H9 (cell line): Measurements from ENCODE around the gene PGF. TPM values are rescaled to one million over a fixed set of nuclear protein-coding genes. Genes with fewer than 3 reads are reported as not detected.
A peak's percentile ranks its signal among the peaks of the same experiment; 100 is the strongest.

ENCODE experiments used
- DNase-seq: peaks from one replicate; pipeline ENCODE4 v3.0.0-alpha.2; 2017
- H2AFZ ChIP-seq: one replicate; pipeline ENCODE4 v1.6.1; 2013; ENCODE audit warnings: mild to moderate bottlenecking, low read length, control low read depth, moderate library complexity
- H2AK5ac ChIP-seq: 2 replicates; pipeline ENCODE4 v1.6.1; 2013; ENCODE audit warnings: low read length, control low read depth, mixed read lengths; ENCODE audit not compliant: insufficient read length
- H2BK120ac ChIP-seq: one replicate; pipeline ENCODE4 v1.6.1; 2013; ENCODE audit warnings: low read depth, mild to moderate bottlenecking, low read length, control low read depth, inconsistent platforms; ENCODE audit not compliant: poor library complexity, severe bottlenecking
- H2BK12ac ChIP-seq: 2 replicates; pipeline ENCODE4 v1.6.1; 2013; ENCODE audit warnings: low read length, control low read depth, mixed read lengths, low read depth; ENCODE audit not compliant: insufficient read length
- H2BK15ac ChIP-seq: 2 replicates; pipeline ENCODE4 v1.6.1; 2013; ENCODE audit warnings: low read depth, low read length, control low read depth
- H2BK20ac ChIP-seq: one replicate; pipeline ENCODE4 v1.6.1; 2013; ENCODE audit warnings: low read depth, mild to moderate bottlenecking, low read length, control low read depth, inconsistent platforms; ENCODE audit not compliant: poor library complexity, severe bottlenecking
- H2BK5ac ChIP-seq: 2 replicates; pipeline ENCODE4 v1.6.1; 2013; ENCODE audit warnings: low read length, control low read depth, mixed read lengths; ENCODE audit not compliant: insufficient read length
- H3K14ac ChIP-seq: 2 replicates; pipeline ENCODE4 v1.6.1; 2013; ENCODE audit warnings: low read length, control low read depth; ENCODE audit not compliant: insufficient read depth
- H3K18ac ChIP-seq: 2 replicates; pipeline ENCODE4 v1.6.1; 2013; ENCODE audit warnings: low read depth, mild to moderate bottlenecking, mixed read lengths, low read length, control low read depth; ENCODE audit not compliant: insufficient read length
- H3K23ac ChIP-seq: 2 replicates; pipeline ENCODE4 v1.6.1; 2013; ENCODE audit warnings: low read length, control low read depth, mixed read lengths, low read depth; ENCODE audit not compliant: insufficient read length
- H3K23me2 ChIP-seq: 2 replicates; pipeline ENCODE4 v1.6.1; 2013; ENCODE audit warnings: low read depth, mild to moderate bottlenecking, mixed read lengths, low read length, control low read depth; ENCODE audit not compliant: insufficient read length, poor library complexity, severe bottlenecking
- H3K27ac ChIP-seq: 2 replicates; pipeline ENCODE4 v1.5.1; 2013; ENCODE audit warnings: low read length, control low read depth, mixed read lengths, low read depth; ENCODE audit not compliant: insufficient read length
- H3K27me3 ChIP-seq: 2 replicates; pipeline ENCODE4 v1.6.1; 2013; ENCODE audit warnings: low read length, control low read depth, inconsistent platforms; ENCODE audit not compliant: insufficient read depth
- H3K4ac ChIP-seq: 2 replicates; pipeline ENCODE4 v1.6.1; 2013; ENCODE audit warnings: low read depth, mild to moderate bottlenecking, control low read depth, inconsistent platforms, low read length, moderate library complexity
- H3K4me1 ChIP-seq: 2 replicates; pipeline ENCODE4 v1.6.1; 2013; ENCODE audit warnings: low read length, control low read depth, inconsistent platforms; ENCODE audit not compliant: insufficient read depth
- H3K4me2 ChIP-seq: 2 replicates; pipeline ENCODE4 v1.6.1; 2013; ENCODE audit warnings: low read length, control low read depth, mixed read lengths; ENCODE audit not compliant: insufficient read length, insufficient read depth
- H3K56ac ChIP-seq: 2 replicates; pipeline ENCODE4 v1.6.1; 2013; ENCODE audit warnings: low read depth, mild to moderate bottlenecking, mixed read lengths, low read length, control low read depth; ENCODE audit not compliant: insufficient read length
- H3K79me1 ChIP-seq: 2 replicates; pipeline ENCODE4 v1.6.1; 2013; ENCODE audit warnings: low read depth, mild to moderate bottlenecking, moderate library complexity, low read length, control low read depth, inconsistent platforms; ENCODE audit not compliant: insufficient read depth, poor library complexity, severe bottlenecking
- H3K79me2 ChIP-seq: 2 replicates; pipeline ENCODE4 v1.6.1; 2013; ENCODE audit warnings: low read length, control low read depth, inconsistent platforms; ENCODE audit not compliant: insufficient read depth
- H3K9ac ChIP-seq: 2 replicates; pipeline ENCODE4 v1.6.1; 2013; ENCODE audit warnings: low read length, control low read depth, mixed read lengths; ENCODE audit not compliant: insufficient read length; ENCODE audit errors: extremely low read depth
- H3K9me3 ChIP-seq: one replicate; pipeline ENCODE4 v1.6.1; 2013; ENCODE audit warnings: low read depth, low read length, inconsistent platforms; ENCODE audit not compliant: control insufficient read depth
- H3T11ph ChIP-seq: one replicate; pipeline ENCODE4 v1.6.1; 2013; ENCODE audit warnings: mild to moderate bottlenecking, low read length, control low read depth, inconsistent platforms
- H4K20me1 ChIP-seq: one replicate; pipeline ENCODE4 v1.6.1; 2013; ENCODE audit not compliant: control insufficient read depth, insufficient read length, insufficient read depth
- H4K5ac ChIP-seq: 2 replicates; pipeline ENCODE4 v1.6.1; 2013; ENCODE audit warnings: low read depth, mild to moderate bottlenecking, mixed read lengths, low read length, control low read depth; ENCODE audit not compliant: insufficient read length
- H4K8ac ChIP-seq: replicated peaks from 2 replicates; pipeline ENCODE4 v1.6.1; 2013; ENCODE audit warnings: low read length, control low read depth, mixed read lengths, low read depth; ENCODE audit not compliant: insufficient read length
- H4K91ac ChIP-seq: 2 replicates; pipeline ENCODE4 v1.6.1; 2013; ENCODE audit warnings: low read depth, mild to moderate bottlenecking, moderate library complexity, mixed read lengths, low read length, control low read depth; ENCODE audit not compliant: insufficient read length
- H3K27ac Mint-ChIP-seq, 3 experiments: 2 replicates in 2 of 3; 3 replicates in 1 of 3; pipeline ENCODE4 v1.8.0; 2020 to 2021; ENCODE audit warnings: mixed read lengths in 3 of 3, mild to moderate bottlenecking in 1 of 3, moderate library complexity in 1 of 3
- H3K27me3 Mint-ChIP-seq: 2 replicates; pipeline ENCODE4 v1.8.0; 2021; ENCODE audit warnings: low read depth, mild to moderate bottlenecking, moderate library complexity, mixed read lengths
- H3K36me3 Mint-ChIP-seq, 3 experiments: 2 replicates in 2 of 3; 3 replicates in 1 of 3; pipeline ENCODE4 v1.8.0; 2020 to 2021; ENCODE audit warnings: low read depth in 3 of 3, mixed read lengths in 3 of 3; ENCODE audit not compliant: insufficient read depth in 1 of 3
- H3K4me1 Mint-ChIP-seq, 2 experiments: 2 replicates each; pipeline ENCODE4 v1.8.0; 2020; ENCODE audit warnings: mixed read lengths in 2 of 2
- H3K4me3 Mint-ChIP-seq, 2 experiments: 2 replicates in 1 of 2; 3 replicates in 1 of 2; pipeline ENCODE4 v1.8.0; 2020 to 2021; ENCODE audit warnings: mild to moderate bottlenecking in 2 of 2, mixed read lengths in 2 of 2, moderate library complexity in 1 of 2
- H3K9me3 Mint-ChIP-seq, 2 experiments: 2 replicates in 1 of 2; 3 replicates in 1 of 2; pipeline ENCODE4 v1.8.0; 2020; ENCODE audit warnings: mild to moderate bottlenecking in 2 of 2, mixed read lengths in 2 of 2, moderate library complexity in 1 of 2
- WGBS: extraction: QIAGEN DNeasy Blood & Tissue Kit; methylation state at CpG from one replicate; pipeline ENCODE4 v1.1.7; 2013; ENCODE audit warnings: missing lambda C conversion rate, low lambda C conversion rate, mixed read lengths; ENCODE audit not compliant: insufficient read length; ENCODE audit errors: extremely low coverage; 5-methylcytosine and 5-hydroxymethylcytosine counted together
- long read RNA-seq: library from polyadenylated mRNA; unstranded; transcript quantifications from one replicate; pipeline ENCODE4 v2.0.0, GENCODE V29; 2020
- total RNA-seq: library from RNA; stranded (reverse); gene quantifications from 2 replicates; pipeline ENCODE4 v1.2.1, GENCODE V29; 2021
- TF ChIP-seq, protein P1 (sequence below): fragments of 200-600 bp; sonication (generic); conservative IDR thresholded peaks from 3 replicates; pipeline ENCODE4 v1.8.0; 2021; ENCODE audit warnings: antibody characterized with exemption, mild to moderate bottlenecking

PGF gene
- 2.3 and 2.8 TPM in 2 replicates for total RNA-seq
- long read RNA-seq, transcript PGF-203 (6 exons, 1,699 nt), result minor isoform, 8 of 28 reads
- long read RNA-seq, transcript PGF-206 (7 exons, 1,927 nt), result major isoform, 15 of 28 reads
- long read RNA-seq, partial matches to known transcripts, result 0 of 28 reads
- long read RNA-seq, other reads (novel, unspliced or antisense), result 2 of 28 reads

DNA sequence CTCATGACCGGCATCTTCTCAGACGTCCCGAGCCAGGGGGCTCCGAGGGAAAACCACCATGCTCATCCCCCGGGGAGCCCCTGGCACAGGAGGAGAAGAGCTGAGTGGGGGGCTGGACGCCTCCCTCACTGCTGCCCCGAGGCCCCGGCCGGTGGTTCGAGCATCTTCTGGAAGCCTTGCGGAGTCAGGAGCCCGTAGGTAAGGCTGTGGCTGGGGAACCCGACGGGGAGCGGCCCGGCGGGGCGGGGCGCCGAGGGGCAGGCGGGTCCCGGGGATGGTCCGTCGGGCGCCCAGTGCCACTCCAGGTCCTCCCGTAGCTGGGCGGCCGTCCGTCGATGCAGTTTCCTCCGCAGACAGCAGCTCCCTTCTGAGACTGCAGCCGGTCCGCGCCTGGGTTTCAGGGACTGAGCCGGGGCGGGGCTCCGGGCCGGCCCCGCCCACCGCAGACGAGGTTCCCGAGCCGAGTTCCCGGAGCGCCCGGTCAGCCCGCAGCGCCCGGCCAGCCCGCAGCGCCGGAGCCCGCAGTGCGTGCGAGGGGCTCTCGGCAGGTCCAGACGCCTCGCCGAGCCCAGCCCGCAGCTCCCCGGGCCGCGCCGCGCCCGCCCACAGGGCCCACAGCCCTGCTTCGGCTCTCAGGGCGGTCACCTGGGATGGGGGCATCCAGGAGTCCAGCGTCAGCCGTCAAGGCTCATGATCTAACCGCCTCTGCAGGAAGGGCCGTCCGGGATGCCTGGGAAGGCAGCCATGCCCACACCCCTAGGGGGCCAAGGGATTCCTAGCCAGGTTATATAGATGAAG is at the start of gene PGF:
Gene PGF (minus strand): TSS at position 369 of the 798 bp plus-strand sequence. CDS start 355 bp downstream, at position 14.
- H3K14ac ChIP-seq, result no peak within 1 kb of the TSS; the same call in 1 of the 2 replicates
- no peak within 1 kb of the TSS for H2BK5ac ChIP-seq
- H3K27ac Mint-ChIP-seq, result no peak within 1 kb of the TSS

More for the DNA sequence above, at the start of gene PGF:
- H3K56ac ChIP-seq, result no peak within 1 kb of the TSS
- Mint-ChIP-seq H3K4me1 (peaks cover 10 to 15% of the 10 kb centered on the region in 2 experiments), H3K36me3 (no peaks in the 10 kb centered on the region; a peak in 1 of 7 replicates), H3K9me3 (no peaks in the 10 kb centered on the region), H3K4me3 (peak within 1 kb of the TSS; percentile 51 to 73), H3K27me3 (peaks cover 21% of the 10 kb centered on the region)
- H2BK20ac ChIP-seq, result no peak within 1 kb of the TSS
- H2AK5ac ChIP-seq, result no peak within 1 kb of the TSS
- no peaks in the 10 kb centered on the region for H3K79me1 ChIP-seq
- no peak within 1 kb of the TSS for H4K8ac ChIP-seq
- H2BK120ac ChIP-seq, result no peak within 1 kb of the TSS
- no peaks in the 10 kb centered on the region for H3K79me2 ChIP-seq
- no peaks in the 10 kb centered on the region; the same call in 1 of the 2 replicates for H3K4me1 ChIP-seq
- no peak within 1 kb of the TSS for H2AFZ ChIP-seq
- no peak within 1 kb of the TSS for H3T11ph ChIP-seq
- TF ChIP-seq, protein P1, sequence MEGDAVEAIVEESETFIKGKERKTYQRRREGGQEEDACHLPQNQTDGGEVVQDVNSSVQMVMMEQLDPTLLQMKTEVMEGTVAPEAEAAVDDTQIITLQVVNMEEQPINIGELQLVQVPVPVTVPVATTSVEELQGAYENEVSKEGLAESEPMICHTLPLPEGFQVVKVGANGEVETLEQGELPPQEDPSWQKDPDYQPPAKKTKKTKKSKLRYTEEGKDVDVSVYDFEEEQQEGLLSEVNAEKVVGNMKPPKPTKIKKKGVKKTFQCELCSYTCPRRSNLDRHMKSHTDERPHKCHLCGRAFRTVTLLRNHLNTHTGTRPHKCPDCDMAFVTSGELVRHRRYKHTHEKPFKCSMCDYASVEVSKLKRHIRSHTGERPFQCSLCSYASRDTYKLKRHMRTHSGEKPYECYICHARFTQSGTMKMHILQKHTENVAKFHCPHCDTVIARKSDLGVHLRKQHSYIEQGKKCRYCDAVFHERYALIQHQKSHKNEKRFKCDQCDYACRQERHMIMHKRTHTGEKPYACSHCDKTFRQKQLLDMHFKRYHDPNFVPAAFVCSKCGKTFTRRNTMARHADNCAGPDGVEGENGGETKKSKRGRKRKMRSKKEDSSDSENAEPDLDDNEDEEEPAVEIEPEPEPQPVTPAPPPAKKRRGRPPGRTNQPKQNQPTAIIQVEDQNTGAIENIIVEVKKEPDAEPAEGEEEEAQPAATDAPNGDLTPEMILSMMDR, result no peak
- no peak within 1 kb of the TSS for H2BK15ac ChIP-seq
- H3K4ac ChIP-seq, result no peak within 1 kb of the TSS
- H3K27me3 ChIP-seq, result no peaks in the 10 kb centered on the region; the same call in 1 of the 2 replicates
- no peak within 1 kb of the TSS for H3K9ac ChIP-seq
- H2BK12ac ChIP-seq, result no peak within 1 kb of the TSS
- H4K20me1 ChIP-seq, result no peaks in the 10 kb centered on the region
- no peak within 1 kb of the TSS for H3K27ac ChIP-seq
- no peak within 1 kb of the TSS for H4K91ac ChIP-seq
- peak within 1 kb of the TSS; percentile 18 for H3K4me2 ChIP-seq
- H4K5ac ChIP-seq, result no peak within 1 kb of the TSS
- WGBS, result no CpG with 5 or more reads among the region's 73 CpGs
- no peaks in the 10 kb centered on the region for H3K9me3 ChIP-seq
- no peak within 1 kb of the TSS for H3K23ac ChIP-seq
- peak; percentile 84 for DNase-seq
- H3K18ac ChIP-seq, result no peak within 1 kb of the TSS
- H3K23me2 ChIP-seq, result no peaks in the 10 kb centered on the region
